WTC11 (cell line): ENCODE results near the gene GABBR2. TPM values are rescaled to one million over a fixed set of nuclear protein-coding genes. Genes with fewer than 3 reads are reported as not detected.

Experiments
- ATAC-seq: fragments of 200-7000 bp; cut with Tn5 transposase; 2 replicates; pipeline ENCODE4 v1.10.0; 2021; ENCODE audit warnings: mild to moderate bottlenecking, moderate library complexity
- CTCF ChIA-PET: fragments of 300-600 bp; sonication (Branson Sonifier 250); formaldehyde crosslinking; loops from one replicate; lab custom pipeline; 2021; ENCODE audit warnings: antibody characterized with exemption; lab: Charles Lee
- POLR2A ChIA-PET: fragments of 350-600 bp; sonication (Branson Sonifier 250); formaldehyde crosslinking; loops from one replicate; lab custom pipeline; 2021; ENCODE audit warnings: antibody characterized with exemption; lab: Charles Lee
- DNase-seq: peaks from one replicate; pipeline ENCODE4 v3.0.0; 2021; ENCODE audit warnings: low spot score
- H3K27ac Mint-ChIP-seq: 2 replicates; pipeline ENCODE4 v1.8.0; 2021; ENCODE audit warnings: mixed read lengths
- H3K27me3 Mint-ChIP-seq: 2 replicates; pipeline ENCODE4 v1.8.0; 2021; ENCODE audit warnings: low read depth, mild to moderate bottlenecking, moderate library complexity, mixed read lengths
- H3K36me3 Mint-ChIP-seq: 2 replicates; pipeline ENCODE4 v1.8.0; 2021; ENCODE audit warnings: mixed read lengths
- H3K4me1 Mint-ChIP-seq: 2 replicates; pipeline ENCODE4 v1.8.0; 2022; ENCODE audit warnings: mixed read lengths
- H3K4me3 Mint-ChIP-seq: 2 replicates; pipeline ENCODE4 v1.8.0; 2021; ENCODE audit warnings: mild to moderate bottlenecking, moderate library complexity, mixed read lengths
- H3K9me3 Mint-ChIP-seq: 2 replicates; pipeline ENCODE4 v1.8.0; 2021; ENCODE audit warnings: mixed read lengths
- CREB1 ChIP-seq: sonication (generic); formaldehyde crosslinking; IDR thresholded peaks from 2 replicates; pipeline ENCODE4 v1.8.0; 2023; ENCODE audit warnings: mild to moderate bottlenecking, missing genetic modification reagents
- ELF4 ChIP-seq: sonication (generic); formaldehyde crosslinking; IDR thresholded peaks from 2 replicates; pipeline ENCODE4 v1.8.1; 2022; ENCODE audit warnings: low read depth, mild to moderate bottlenecking, moderate library complexity, missing genetic modification reagents
- EMX1 ChIP-seq: fragments of 250-450 bp; sonication (Bioruptor Pico); IDR thresholded peaks from 2 replicates; pipeline ENCODE4 v1.8.0; 2021; ENCODE audit warnings: mild to moderate bottlenecking
- JAZF1 ChIP-seq: fragments of 250-450 bp; sonication (Bioruptor Pico); IDR thresholded peaks from 2 replicates; pipeline ENCODE4 v1.9.0; 2021; ENCODE audit warnings: moderate library complexity, mild to moderate bottlenecking, inconsistent platforms
- JUN ChIP-seq: sonication (generic); formaldehyde crosslinking; IDR thresholded peaks from 2 replicates; pipeline ENCODE4 v1.8.0; 2023; ENCODE audit warnings: mild to moderate bottlenecking, missing genetic modification reagents
- KAT7 ChIP-seq: sonication (generic); formaldehyde crosslinking; IDR thresholded peaks from 2 replicates; pipeline ENCODE4 v1.8.1; 2023; ENCODE audit warnings: missing genetic modification reagents, mild to moderate bottlenecking, borderline replicate concordance
- NFATC4 ChIP-seq: fragments of 250-450 bp; sonication (Bioruptor Pico); IDR thresholded peaks from 2 replicates; pipeline ENCODE4 v1.9.0; 2021; ENCODE audit warnings: mild to moderate bottlenecking
- NFE2L1 ChIP-seq: sonication (generic); formaldehyde crosslinking; IDR thresholded peaks from 2 replicates; pipeline ENCODE4 v1.8.1; 2023; ENCODE audit warnings: missing genetic modification reagents
- NFYB ChIP-seq: sonication (generic); formaldehyde crosslinking; conservative IDR thresholded peaks from 2 replicates; pipeline ENCODE4 v1.8.0; 2022; ENCODE audit warnings: low read depth, missing genetic modification reagents
- PREB ChIP-seq: sonication (generic); formaldehyde crosslinking; IDR thresholded peaks from 2 replicates; pipeline ENCODE4 v1.8.1; 2022; ENCODE audit warnings: mild to moderate bottlenecking, missing genetic modification reagents, moderate library complexity, borderline replicate concordance
- SMAD4 ChIP-seq: sonication (generic); formaldehyde crosslinking; IDR thresholded peaks from 2 replicates; pipeline ENCODE4 v1.8.0; 2022; ENCODE audit warnings: mild to moderate bottlenecking, missing genetic modification reagents
- SOX15 ChIP-seq: fragments of 250-450 bp; sonication (Bioruptor Pico); IDR thresholded peaks from 2 replicates; pipeline ENCODE4 v1.9.0; 2021; ENCODE audit warnings: mild to moderate bottlenecking
- SP1 ChIP-seq: sonication (generic); formaldehyde crosslinking; conservative IDR thresholded peaks from 2 replicates; pipeline ENCODE4 v1.8.1; 2022; ENCODE audit warnings: missing genetic modification reagents
- TEAD4 ChIP-seq: sonication (generic); formaldehyde crosslinking; IDR thresholded peaks from 2 replicates; pipeline ENCODE4 v1.8.0; 2022; ENCODE audit warnings: mild to moderate bottlenecking, missing genetic modification reagents
- ZBTB43 ChIP-seq: sonication (generic); formaldehyde crosslinking; IDR thresholded peaks from 2 replicates; pipeline ENCODE4 v1.8.1; 2023; ENCODE audit warnings: mild to moderate bottlenecking, missing genetic modification reagents
- total RNA-seq: library from RNA; stranded (reverse); gene quantifications from 3 replicates; pipeline ENCODE4 v1.2.3, GENCODE V29; 2021
- TF ChIP-seq, protein P1 (sequence below): fragments of 250-450 bp; sonication (Bioruptor Pico); IDR thresholded peaks from 2 replicates; pipeline ENCODE4 v1.9.0; 2021; ENCODE audit warnings: mild to moderate bottlenecking
- TF ChIP-seq, protein P2 (sequence below): sonication (generic); formaldehyde crosslinking; IDR thresholded peaks from 2 replicates; pipeline ENCODE4 v1.8.0; 2023; ENCODE audit warnings: missing genetic modification reagents, mild to moderate bottlenecking, borderline replicate concordance

GABBR2 gene
- total RNA-seq, 1 experiment from 2014 or later, result 0.92 TPM

DNA sequence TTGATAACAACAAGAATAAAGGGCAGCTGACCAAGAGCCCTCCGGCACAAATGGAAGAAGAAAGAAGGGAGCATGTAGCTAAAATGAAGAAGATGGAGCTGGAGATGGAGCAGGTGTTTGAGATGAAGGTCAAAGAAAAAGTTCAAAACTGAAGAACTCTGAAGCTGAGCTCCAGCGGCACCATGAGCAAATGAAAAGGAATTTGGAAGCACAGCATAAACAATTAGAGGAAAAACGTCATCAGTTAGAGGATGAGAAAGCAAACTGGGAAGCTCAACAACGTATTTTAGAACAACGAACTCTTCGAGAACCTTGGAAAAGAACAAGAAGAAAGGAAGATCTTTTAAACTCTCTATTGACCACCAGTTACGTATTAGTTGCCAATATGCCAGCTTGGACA is 100.9 kb downstream of the GABBR2 start:
- ChIA-PET POLR2A (no interaction called here), CTCF (no interaction called here)
- Mint-ChIP-seq H3K27me3 (no peaks in the 10 kb centered on the region), H3K4me3 (no peak overlapping the region), H3K36me3 (no peaks in the 10 kb centered on the region), H3K4me1 (peaks cover 6% of the 10 kb centered on the region), H3K27ac (no peak overlapping the region), H3K9me3 (no peaks in the 10 kb centered on the region)
- no peak for DNase-seq
- TF ChIP-seq KAT7 (CRISPR knock-in tag), result no peak
- TF ChIP-seq, protein P1, sequence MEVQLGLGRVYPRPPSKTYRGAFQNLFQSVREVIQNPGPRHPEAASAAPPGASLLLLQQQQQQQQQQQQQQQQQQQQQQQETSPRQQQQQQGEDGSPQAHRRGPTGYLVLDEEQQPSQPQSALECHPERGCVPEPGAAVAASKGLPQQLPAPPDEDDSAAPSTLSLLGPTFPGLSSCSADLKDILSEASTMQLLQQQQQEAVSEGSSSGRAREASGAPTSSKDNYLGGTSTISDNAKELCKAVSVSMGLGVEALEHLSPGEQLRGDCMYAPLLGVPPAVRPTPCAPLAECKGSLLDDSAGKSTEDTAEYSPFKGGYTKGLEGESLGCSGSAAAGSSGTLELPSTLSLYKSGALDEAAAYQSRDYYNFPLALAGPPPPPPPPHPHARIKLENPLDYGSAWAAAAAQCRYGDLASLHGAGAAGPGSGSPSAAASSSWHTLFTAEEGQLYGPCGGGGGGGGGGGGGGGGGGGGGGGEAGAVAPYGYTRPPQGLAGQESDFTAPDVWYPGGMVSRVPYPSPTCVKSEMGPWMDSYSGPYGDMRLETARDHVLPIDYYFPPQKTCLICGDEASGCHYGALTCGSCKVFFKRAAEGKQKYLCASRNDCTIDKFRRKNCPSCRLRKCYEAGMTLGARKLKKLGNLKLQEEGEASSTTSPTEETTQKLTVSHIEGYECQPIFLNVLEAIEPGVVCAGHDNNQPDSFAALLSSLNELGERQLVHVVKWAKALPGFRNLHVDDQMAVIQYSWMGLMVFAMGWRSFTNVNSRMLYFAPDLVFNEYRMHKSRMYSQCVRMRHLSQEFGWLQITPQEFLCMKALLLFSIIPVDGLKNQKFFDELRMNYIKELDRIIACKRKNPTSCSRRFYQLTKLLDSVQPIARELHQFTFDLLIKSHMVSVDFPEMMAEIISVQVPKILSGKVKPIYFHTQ, result no peak
- no peak for TF ChIP-seq NFE2L1 (CRISPR knock-in tag)
- TF ChIP-seq ELF4 (CRISPR knock-in tag), result no peak
- TF ChIP-seq ZBTB43 (CRISPR knock-in tag), result no peak
- no peak for TF ChIP-seq NFATC4
- no peak for TF ChIP-seq NFYB (CRISPR knock-in tag)
- no peak for TF ChIP-seq EMX1 (CRISPR knock-in tag)
- no peak for TF ChIP-seq SP1 (CRISPR knock-in tag)
- no peak for TF ChIP-seq TEAD4 (CRISPR knock-in tag)
- no peak for ATAC-seq

DNA sequence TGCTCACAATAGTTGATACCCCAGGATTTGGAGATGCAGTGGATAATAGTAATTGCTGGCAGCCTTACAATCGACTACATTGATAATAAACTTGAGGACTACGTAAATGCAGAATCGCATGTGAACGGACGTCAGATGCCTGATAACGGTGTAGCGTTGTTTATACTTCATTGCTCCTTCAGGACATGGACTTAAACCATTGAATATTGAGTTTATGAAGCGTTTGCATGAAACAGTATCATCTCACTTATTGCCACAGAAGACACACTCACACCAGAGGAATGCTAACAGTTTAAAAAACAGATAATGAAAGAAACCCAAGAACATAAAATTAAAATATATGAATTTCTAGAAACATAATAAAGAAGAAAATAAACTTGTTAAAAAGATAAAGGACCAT is 101.6 kb downstream of the GABBR2 start:
- no peak overlapping the region for H3K4me3 Mint-ChIP-seq
- no peaks in the 10 kb centered on the region for H3K9me3 Mint-ChIP-seq
- ATAC-seq (no peak), DNase-seq (no peak)
- no peak overlapping the region for H3K27ac Mint-ChIP-seq
- no peaks in the 10 kb centered on the region for H3K27me3 Mint-ChIP-seq
- no peaks in the 10 kb centered on the region for H3K36me3 Mint-ChIP-seq
- POLR2A ChIA-PET, result no interaction called here
- no peak for TF ChIP-seq PREB (CRISPR knock-in tag)
- TF ChIP-seq, protein P2, sequence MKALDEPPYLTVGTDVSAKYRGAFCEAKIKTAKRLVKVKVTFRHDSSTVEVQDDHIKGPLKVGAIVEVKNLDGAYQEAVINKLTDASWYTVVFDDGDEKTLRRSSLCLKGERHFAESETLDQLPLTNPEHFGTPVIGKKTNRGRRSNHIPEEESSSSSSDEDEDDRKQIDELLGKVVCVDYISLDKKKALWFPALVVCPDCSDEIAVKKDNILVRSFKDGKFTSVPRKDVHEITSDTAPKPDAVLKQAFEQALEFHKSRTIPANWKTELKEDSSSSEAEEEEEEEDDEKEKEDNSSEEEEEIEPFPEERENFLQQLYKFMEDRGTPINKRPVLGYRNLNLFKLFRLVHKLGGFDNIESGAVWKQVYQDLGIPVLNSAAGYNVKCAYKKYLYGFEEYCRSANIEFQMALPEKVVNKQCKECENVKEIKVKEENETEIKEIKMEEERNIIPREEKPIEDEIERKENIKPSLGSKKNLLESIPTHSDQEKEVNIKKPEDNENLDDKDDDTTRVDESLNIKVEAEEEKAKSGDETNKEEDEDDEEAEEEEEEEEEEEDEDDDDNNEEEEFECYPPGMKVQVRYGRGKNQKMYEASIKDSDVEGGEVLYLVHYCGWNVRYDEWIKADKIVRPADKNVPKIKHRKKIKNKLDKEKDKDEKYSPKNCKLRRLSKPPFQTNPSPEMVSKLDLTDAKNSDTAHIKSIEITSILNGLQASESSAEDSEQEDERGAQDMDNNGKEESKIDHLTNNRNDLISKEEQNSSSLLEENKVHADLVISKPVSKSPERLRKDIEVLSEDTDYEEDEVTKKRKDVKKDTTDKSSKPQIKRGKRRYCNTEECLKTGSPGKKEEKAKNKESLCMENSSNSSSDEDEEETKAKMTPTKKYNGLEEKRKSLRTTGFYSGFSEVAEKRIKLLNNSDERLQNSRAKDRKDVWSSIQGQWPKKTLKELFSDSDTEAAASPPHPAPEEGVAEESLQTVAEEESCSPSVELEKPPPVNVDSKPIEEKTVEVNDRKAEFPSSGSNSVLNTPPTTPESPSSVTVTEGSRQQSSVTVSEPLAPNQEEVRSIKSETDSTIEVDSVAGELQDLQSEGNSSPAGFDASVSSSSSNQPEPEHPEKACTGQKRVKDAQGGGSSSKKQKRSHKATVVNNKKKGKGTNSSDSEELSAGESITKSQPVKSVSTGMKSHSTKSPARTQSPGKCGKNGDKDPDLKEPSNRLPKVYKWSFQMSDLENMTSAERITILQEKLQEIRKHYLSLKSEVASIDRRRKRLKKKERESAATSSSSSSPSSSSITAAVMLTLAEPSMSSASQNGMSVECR (CRISPR knock-in tag), result no peak
- TF ChIP-seq SOX15 (CRISPR knock-in tag), result no peak
- no peak for TF ChIP-seq JAZF1
- TF ChIP-seq SP1 (CRISPR knock-in tag), result no peak
- TF ChIP-seq JUN, result no peak
- no peak for TF ChIP-seq SMAD4 (CRISPR knock-in tag)
- no peak for TF ChIP-seq CREB1 (CRISPR knock-in tag)
- TF ChIP-seq, all 79 proteins: peak for 0
- peaks cover 6% of the 10 kb centered on the region for H3K4me1 Mint-ChIP-seq
- CTCF ChIA-PET, result interaction anchor here (1.1 kb wide), 1 partner anchor 99 kb away, joined by 3 read pairs; no protein-coding TSS in a partner anchor
